Thyroid gland (tissue), 4 donors: Measurements from ENCODE around the gene TMEM164. TPM values are rescaled to one million over a fixed set of nuclear protein-coding genes. Genes with fewer than 3 reads are reported as not detected.

Source experiments
- DNase-seq, 2 donors: peaks; one replicate each; pipeline ENCODE4 v3.0.0-alpha.2; 2019
- H3K27ac ChIP-seq, 3 donors: fragments of 200-600 bp; sonication (generic); 1 replicate in 2 of 3; 2 replicates in 1 of 3; pipeline ENCODE4 v1.5.1; 2016 to 2019; ENCODE audit warnings: mild to moderate bottlenecking in 1 of 3, moderate library complexity in 1 of 3
- H3K27me3 ChIP-seq: fragments of 200-600 bp; sonication (generic); one replicate; pipeline ENCODE4 v1.5.1; 2019
- H3K36me3 ChIP-seq, 2 donors: fragments of 200-600 bp; sonication (generic); one replicate each; pipeline ENCODE4 v1.5.1; 2016 to 2019
- H3K4me1 ChIP-seq, 2 donors: fragments of 200-600 bp; sonication (generic); one replicate each; pipeline ENCODE4 v1.5.1; 2017 to 2019
- H3K4me3 ChIP-seq, 3 donors: fragments of 200-600 bp; sonication (generic); replicated peaks in 1 of 3; 1 replicate in 2 of 3; 2 replicates in 1 of 3; pipeline ENCODE4 v1.5.1; 2016; ENCODE audit warnings: mild to moderate bottlenecking in 1 of 3
- H3K9me3 ChIP-seq: fragments of 200-600 bp; sonication (generic); one replicate; pipeline ENCODE4 v1.5.1; 2017
- CTCF ChIP-seq, 6 experiments: fragments of 200-600 bp in 3 of 6; fragments of 450-650 bp in 3 of 6; sonication (generic) in 3 of 6; IDR thresholded peaks; one replicate each; pipeline ENCODE4 v1.5.1; 2016 to 2019; ENCODE audit warnings: antibody characterized with exemption in 6 of 6, mild to moderate bottlenecking in 2 of 6, inconsistent platforms in 1 of 6, moderate library complexity in 1 of 6
- POLR2A ChIP-seq, 2 donors: fragments of 450-650 bp; IDR thresholded peaks; one replicate each; pipeline ENCODE4 v1.6.1; 2017; ENCODE audit warnings: antibody characterized with exemption in 2 of 2, mild to moderate bottlenecking in 2 of 2, moderate library complexity in 1 of 2
- WGBS, 2 donors: methylation state at CpG; one replicate each; pipeline ENCODE4 v1.1.5; 2017; 5-methylcytosine and 5-hydroxymethylcytosine counted together
- intact Hi-C: fragments of 100-400 bp; cut with DNase I; formaldehyde crosslinking; loops from one replicate; pipeline ENCODE4 v1.15.1; 2023
- total RNA-seq, 4 donors: library from RNA; depleted of rRNA; stranded (reverse); fragments of >200 nt; gene quantifications; one replicate each; pipeline ENCODE4 v1.2.3, GENCODE V29; 2016

TMEM164 gene
- 10 to 100 TPM; 28.8 to 40.0 (median 33.8) TPM for total RNA-seq

DNA sequence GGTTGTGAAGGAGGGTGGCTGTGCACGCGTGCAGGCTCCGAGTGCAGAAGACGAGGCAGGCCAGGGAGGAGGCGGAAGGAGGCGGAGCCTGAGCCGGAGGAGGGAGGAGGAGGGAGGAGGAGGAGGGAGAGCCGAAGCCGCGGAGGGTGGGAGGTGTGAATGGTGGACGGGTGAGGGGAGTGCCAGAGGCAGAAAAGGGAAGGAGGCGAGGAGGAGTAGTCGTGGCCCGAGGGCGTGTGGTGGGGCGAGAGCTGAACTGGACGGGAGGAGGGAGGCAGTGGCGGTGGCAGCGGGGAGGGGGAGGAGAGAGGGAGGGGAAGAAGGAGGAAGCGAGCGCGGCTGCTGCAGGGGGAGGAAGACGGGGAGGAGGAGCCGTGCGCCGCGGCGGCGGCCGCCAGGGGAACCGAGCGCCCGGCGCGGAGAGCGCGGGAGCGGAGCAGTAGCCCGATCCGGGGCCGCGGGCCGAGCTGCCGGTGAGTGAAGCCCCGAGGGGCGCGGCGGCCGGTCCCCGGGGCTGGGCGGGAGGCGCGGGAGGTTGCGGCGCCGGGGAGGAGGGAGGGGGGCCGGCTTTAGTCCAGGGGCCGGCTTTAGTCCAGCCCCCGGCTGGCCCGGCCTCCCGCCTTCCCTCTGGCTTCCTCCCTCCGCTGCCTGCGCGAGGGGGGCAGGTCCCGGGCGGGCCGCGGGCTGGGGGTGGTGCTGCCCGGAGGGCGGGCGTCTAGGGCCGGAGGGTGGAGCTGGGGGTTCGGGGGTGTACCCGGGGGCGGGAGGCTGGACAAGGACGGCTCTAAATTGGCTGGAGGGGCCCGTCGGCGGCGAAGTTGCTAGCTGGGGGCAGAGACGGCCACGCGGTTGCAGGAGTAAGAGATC is at the start of gene TMEM164:
TMEM164 (plus strand) TSS at position 815 of the 867 bp plus-strand sequence. CDS start 661 bp downstream, outside the sequence.
- Histone ChIP-seq H3K27me3 (no peaks in the 10 kb centered on the region), H3K9me3 (no peaks in the 10 kb centered on the region), H3K36me3 (no peaks in the 10 kb centered on the region), H3K4me3 (peak within 1 kb of the TSS in 2 of 3 donors; percentile 29 to 50), H3K27ac (peak within 1 kb of the TSS; percentile 74 to 88 (median 78)), H3K4me1 (peaks cover 24 to 31% of the 10 kb centered on the region in 2 donors)
- WGBS, 2 donors, result 1% methylated on average over 18 to 24 of the region's 83 CpGs
- peak; percentile 79 to 82 for DNase-seq
- peak in 3 of 6 experiments; percentile 10 to 34 (median 21) for TF ChIP-seq CTCF (IDR thresholded peaks at IDR 0.05)
- TF ChIP-seq POLR2A (IDR thresholded peaks at IDR 0.05), result peak in 1 of 2 donors; percentile 48
- intact Hi-C loops, result no loop called here

DNA sequence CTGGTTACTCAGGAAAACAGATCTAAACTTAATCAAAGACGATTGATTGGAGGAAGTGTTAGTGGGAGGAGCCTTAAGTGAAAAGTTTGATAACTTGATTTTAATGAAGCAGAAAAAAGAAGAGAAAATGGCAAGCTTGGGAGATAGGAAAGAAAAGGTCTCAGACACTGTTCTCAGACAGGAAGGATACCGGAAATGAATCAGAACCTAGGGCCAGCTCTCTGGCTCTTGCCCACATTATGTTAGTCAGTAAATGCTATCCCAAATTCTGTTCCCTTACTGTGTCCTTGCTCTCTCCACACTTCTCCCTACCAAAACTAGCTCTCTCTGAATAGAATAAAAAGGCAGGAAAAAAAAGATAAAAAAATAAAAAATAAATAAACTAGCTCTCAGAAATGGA is 48.6 kb upstream of the TMEM164 start:
- intact Hi-C loops, result no loop called here
- Histone ChIP-seq H3K4me3 (no peak overlapping the region), H3K27me3 (no peaks in the 10 kb centered on the region), H3K4me1 (peaks cover 3 to 5% of the 10 kb centered on the region in 2 donors), H3K27ac (no peak overlapping the region), H3K36me3 (no peaks in the 10 kb centered on the region), H3K9me3 (no peaks in the 10 kb centered on the region)
- 56 to 83% methylated on average over 2 of the region's 2 CpGs for WGBS, 2 donors
- DNase-seq, result no peak
- TF ChIP-seq POLR2A (IDR thresholded peaks at IDR 0.05) (no peak), CTCF (IDR thresholded peaks at IDR 0.05) (no peak)

GRCh38 chrX:109954955-109955354 is 48.0 kb upstream of the TMEM164 start:
- Histone ChIP-seq H3K4me3 (no peak overlapping the region), H3K9me3 (no peaks in the 10 kb centered on the region), H3K27ac (no peak overlapping the region), H3K36me3 (no peaks in the 10 kb centered on the region), H3K4me1 (peaks cover 3 to 5% of the 10 kb centered on the region in 2 donors), H3K27me3 (no peaks in the 10 kb centered on the region)
- DNase-seq, result no peak
- intact Hi-C loops, result no loop called here
- TF ChIP-seq POLR2A (IDR thresholded peaks at IDR 0.05) (no peak), CTCF (IDR thresholded peaks at IDR 0.05) (no peak)
- 75 to 88% methylated on average over 1 of the region's 1 CpG for WGBS, 2 donors

DNA sequence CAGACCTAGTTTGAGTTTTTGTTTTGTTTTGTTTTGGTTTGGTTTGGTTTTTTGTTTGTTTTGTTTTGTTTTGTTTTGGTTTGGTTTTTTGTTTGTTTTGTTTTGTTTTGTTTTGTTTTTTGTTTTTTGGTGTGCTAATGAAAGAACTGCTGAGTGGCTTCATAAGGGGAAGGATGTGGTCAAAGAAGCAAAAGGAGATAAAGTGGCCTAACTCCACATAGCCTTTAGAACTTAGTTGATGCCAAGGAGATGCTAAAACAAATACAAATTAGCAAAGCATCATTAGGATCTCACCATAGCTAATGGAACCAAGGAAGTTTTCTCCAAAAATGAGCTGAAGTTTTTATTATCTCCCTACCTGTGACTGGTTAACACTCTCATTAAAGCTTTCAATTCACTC is 44.6 kb upstream of the TMEM164 start:
- DNase-seq, result no peak
- TF ChIP-seq CTCF (IDR thresholded peaks at IDR 0.05), result no peak
- TF ChIP-seq POLR2A (IDR thresholded peaks at IDR 0.05), result no peak
- intact Hi-C loops, result no loop called here
- Histone ChIP-seq H3K27ac (no peak overlapping the region), H3K4me3 (no peak overlapping the region), H3K9me3 (no peaks in the 10 kb centered on the region), H3K36me3 (no peaks in the 10 kb centered on the region), H3K4me1 (no peaks in the 10 kb centered on the region), H3K27me3 (no peaks in the 10 kb centered on the region)

DNA sequence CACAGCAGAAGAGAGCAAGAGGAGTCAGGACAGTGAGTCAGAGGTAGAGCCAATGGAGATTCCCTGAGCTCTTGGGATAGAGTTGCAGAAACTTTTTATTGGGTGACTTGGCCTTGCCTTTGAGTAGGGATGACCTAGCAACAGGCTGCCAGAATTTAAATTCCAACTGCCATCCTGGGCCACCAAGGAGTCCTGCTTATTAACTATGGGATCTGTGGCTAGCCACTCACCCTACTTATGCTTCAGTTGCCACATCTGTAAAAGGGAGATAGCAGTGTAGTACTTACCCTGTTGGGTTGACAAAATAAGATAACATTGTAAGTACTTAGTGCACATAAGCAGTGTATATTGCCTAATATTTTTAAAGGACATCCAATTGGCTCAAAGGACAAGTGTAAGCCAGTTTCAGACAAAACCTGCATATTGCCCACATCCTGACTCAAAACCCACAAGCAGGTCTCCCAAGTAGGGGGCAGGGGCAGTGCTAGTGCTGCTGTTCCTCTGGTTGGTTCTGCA is 43.5 kb upstream of the TMEM164 start:
- no peaks in the 10 kb centered on the region for H3K9me3 ChIP-seq
- intact Hi-C loops, result no loop called here
- TF ChIP-seq CTCF (IDR thresholded peaks at IDR 0.05) (no peak), POLR2A (IDR thresholded peaks at IDR 0.05) (no peak)
- DNase-seq, result no peak
- H3K4me3 ChIP-seq, result no peak overlapping the region
- H3K36me3 ChIP-seq, result no peaks in the 10 kb centered on the region
- no peak overlapping the region for H3K27ac ChIP-seq
- no peaks in the 10 kb centered on the region for H3K4me1 ChIP-seq
- no peaks in the 10 kb centered on the region for H3K27me3 ChIP-seq
